ENCODE data around the gene RBM47. TPM values are rescaled to one million over a fixed set of nuclear protein-coding genes. Genes with fewer than 3 reads are reported as not detected.

Gene RBM47
- total RNA-seq, 4 donors from 2014 or later = 182 to 423 (median 320) TPM

- TF ChIP-seq, protein P1, sequence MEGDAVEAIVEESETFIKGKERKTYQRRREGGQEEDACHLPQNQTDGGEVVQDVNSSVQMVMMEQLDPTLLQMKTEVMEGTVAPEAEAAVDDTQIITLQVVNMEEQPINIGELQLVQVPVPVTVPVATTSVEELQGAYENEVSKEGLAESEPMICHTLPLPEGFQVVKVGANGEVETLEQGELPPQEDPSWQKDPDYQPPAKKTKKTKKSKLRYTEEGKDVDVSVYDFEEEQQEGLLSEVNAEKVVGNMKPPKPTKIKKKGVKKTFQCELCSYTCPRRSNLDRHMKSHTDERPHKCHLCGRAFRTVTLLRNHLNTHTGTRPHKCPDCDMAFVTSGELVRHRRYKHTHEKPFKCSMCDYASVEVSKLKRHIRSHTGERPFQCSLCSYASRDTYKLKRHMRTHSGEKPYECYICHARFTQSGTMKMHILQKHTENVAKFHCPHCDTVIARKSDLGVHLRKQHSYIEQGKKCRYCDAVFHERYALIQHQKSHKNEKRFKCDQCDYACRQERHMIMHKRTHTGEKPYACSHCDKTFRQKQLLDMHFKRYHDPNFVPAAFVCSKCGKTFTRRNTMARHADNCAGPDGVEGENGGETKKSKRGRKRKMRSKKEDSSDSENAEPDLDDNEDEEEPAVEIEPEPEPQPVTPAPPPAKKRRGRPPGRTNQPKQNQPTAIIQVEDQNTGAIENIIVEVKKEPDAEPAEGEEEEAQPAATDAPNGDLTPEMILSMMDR (IDR thresholded peaks at IDR 0.05) = no peak
- TF ChIP-seq POLR2A (IDR thresholded peaks at IDR 0.05) = no peak
- no peak for DNase-seq
These were observed 36.2 kb upstream of the RBM47 start for GRCh38 chr4:40665842-40666241.

GRCh38 chr4:40662962-40663604 is 33.4 kb upstream of the RBM47 start:
- no peaks in the 10 kb centered on the region for H3K9me3 ChIP-seq
- no peak overlapping the region for H3K4me3 ChIP-seq
- no peak overlapping the region for H3K27ac ChIP-seq
- TF ChIP-seq, protein P1 (IDR thresholded peaks at IDR 0.05) = no peak
- no peak for TF ChIP-seq POLR2A (IDR thresholded peaks at IDR 0.05)
- H3K27me3 ChIP-seq = no peaks in the 10 kb centered on the region
- DNase-seq = no peak
- H3K4me1 ChIP-seq = no peaks in the 10 kb centered on the region
- H3K36me3 ChIP-seq = no peaks in the 10 kb centered on the region

More at GRCh38 chr4:40665842-40666241, 36.2 kb upstream of the RBM47 start:
- H3K27ac ChIP-seq = no peak overlapping the region
- H3K4me3 ChIP-seq = no peak overlapping the region
- no peaks in the 10 kb centered on the region for H3K4me1 ChIP-seq
- H3K9me3 ChIP-seq = no peaks in the 10 kb centered on the region
- no peaks in the 10 kb centered on the region for H3K36me3 ChIP-seq
- no peaks in the 10 kb centered on the region for H3K27me3 ChIP-seq

- Histone ChIP-seq H3K4me3 (no peak overlapping the region), H3K4me1 (no peaks in the 10 kb centered on the region), H3K27me3 (no peaks in the 10 kb centered on the region), H3K27ac (no peak overlapping the region), H3K9me3 (no peaks in the 10 kb centered on the region), H3K36me3 (no peaks in the 10 kb centered on the region)
- no peak for DNase-seq
- TF ChIP-seq POLR2A (IDR thresholded peaks at IDR 0.05) = no peak
- TF ChIP-seq, protein P1 (IDR thresholded peaks at IDR 0.05) = no peak
These were observed 32.1 kb upstream of the RBM47 start for GRCh38 chr4:40661803-40662202.

GRCh38 chr4:40656201-40656863 is 26.7 kb upstream of the RBM47 start:
- Histone ChIP-seq H3K9me3 (no peaks in the 10 kb centered on the region), H3K27ac (peak overlapping the region in 1 of 4 donors; percentile 2), H3K27me3 (no peaks in the 10 kb centered on the region), H3K4me3 (peak overlapping the region in 1 of 4 donors; percentile 12), H3K36me3 (no peaks in the 10 kb centered on the region), H3K4me1 (no peaks in the 10 kb centered on the region)
- TF ChIP-seq, protein P1 (IDR thresholded peaks at IDR 0.05) = no peak
- no peak for TF ChIP-seq POLR2A (IDR thresholded peaks at IDR 0.05)
- DNase-seq = peak in 1 of 3 donors; percentile 28

- Histone ChIP-seq H3K27ac (no peak overlapping the region), H3K9me3 (no peaks in the 10 kb centered on the region), H3K36me3 (no peaks in the 10 kb centered on the region), H3K27me3 (no peaks in the 10 kb centered on the region), H3K4me3 (no peak overlapping the region), H3K4me1 (no peaks in the 10 kb centered on the region)
- no peak for DNase-seq
- TF ChIP-seq, protein P1 (IDR thresholded peaks at IDR 0.05) = no peak
- no peak for TF ChIP-seq POLR2A (IDR thresholded peaks at IDR 0.05)
These were observed 21.6 kb upstream of the RBM47 start for GRCh38 chr4:40651280-40651679.

All from Peyer's patch (tissue), 4 donors.